Activated naive CD8-positive, alpha-beta T cell treated with anti-CD3 and anti-CD28 coated beads, Interleukin-2, amount 10 ng/mL, durations not matched to agents 7 days and 5 days (primary cell): ENCODE data around the gene NAGPA. TPM values are rescaled to one million over a fixed set of nuclear protein-coding genes. Genes with fewer than 3 reads are reported as not detected.

Source experiments
- ATAC-seq: fragments of 150-1000 bp; cut with Tn5 transposase; one replicate; pipeline ENCODE4 v1.10.0; 2021; ENCODE audit warnings: low read depth, moderate library complexity
- POLR2A ChIA-PET: fragments of 350-600 bp; sonication (Branson Sonifier 250); formaldehyde crosslinking; loops from one replicate; lab custom pipeline; 2021; ENCODE audit warnings: antibody characterized with exemption; lab: Charles Lee
- DNase-seq: peaks from one replicate; pipeline ENCODE4 v3.0.0; 2021
- H3K27ac Mint-ChIP-seq: one replicate; pipeline ENCODE4 v1.8.0; 2022; ENCODE audit warnings: mild to moderate bottlenecking, mixed read lengths
- H3K27me3 Mint-ChIP-seq: one replicate; pipeline ENCODE4 v1.8.0; 2022; ENCODE audit warnings: mild to moderate bottlenecking, moderate library complexity, mixed read lengths
- H3K36me3 Mint-ChIP-seq: one replicate; pipeline ENCODE4 v1.8.0; 2021; ENCODE audit warnings: mild to moderate bottlenecking, mixed read lengths
- H3K4me1 Mint-ChIP-seq: one replicate; pipeline ENCODE4 v1.8.0; 2021; ENCODE audit warnings: mixed read lengths
- H3K4me3 Mint-ChIP-seq: one replicate; pipeline ENCODE4 v1.8.0; 2022; ENCODE audit warnings: mild to moderate bottlenecking, moderate library complexity, mixed read lengths
- H3K9me3 Mint-ChIP-seq: one replicate; pipeline ENCODE4 v1.8.0; 2021; ENCODE audit warnings: mixed read lengths
- total RNA-seq, 2 experiments: library from RNA; stranded (reverse); gene quantifications; one replicate each; pipeline ENCODE4 v1.2.3, GENCODE V29; 2021

The NAGPA gene
- total RNA-seq, 2 experiments from 2014 or later, result 18.2 to 19.9 TPM

DNA sequence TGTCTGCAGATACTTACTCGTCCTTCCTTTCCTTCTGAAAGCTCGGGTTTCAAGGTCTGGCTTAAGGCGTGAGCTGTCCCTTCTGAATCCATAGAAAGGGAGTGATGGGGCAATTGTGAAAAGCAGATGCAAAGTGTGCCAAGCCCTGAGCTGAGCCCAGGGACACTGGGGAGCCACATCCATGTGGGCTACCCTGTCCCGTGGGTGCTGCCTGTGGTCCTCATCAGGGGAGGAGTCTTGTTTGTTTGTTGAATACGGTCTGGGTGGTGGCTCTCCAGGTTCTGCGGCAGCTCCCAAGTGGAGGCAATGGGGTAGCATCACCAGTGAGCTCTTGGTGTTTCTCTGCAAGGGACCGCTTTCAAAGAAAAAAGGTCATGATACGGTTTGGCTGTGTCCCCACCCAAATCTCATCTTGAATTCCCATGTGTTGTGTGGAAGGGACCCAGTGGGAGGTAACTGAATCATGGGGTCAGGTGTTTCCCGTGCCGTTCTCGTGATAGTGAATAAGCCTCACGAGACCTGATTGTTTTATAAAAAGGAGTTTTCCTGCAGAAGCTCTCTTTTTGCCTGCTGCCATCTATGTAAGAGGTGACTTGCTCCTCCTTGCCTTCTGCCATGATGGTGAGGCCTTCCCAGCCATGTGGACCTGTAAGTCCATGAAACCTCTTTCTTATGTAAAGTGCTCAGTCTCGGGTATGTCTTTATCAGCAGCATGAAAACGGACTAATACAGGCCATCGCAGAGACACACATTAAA is 36.9 kb upstream of the NAGPA start:
- peaks cover 2% of the 10 kb centered on the region for H3K27me3 Mint-ChIP-seq
- POLR2A ChIA-PET, result interaction anchor here (0.6 to 1.7 kb wide), 2 partner anchors 37 to 497 kb away, joined by 3 to 5 read pairs; partner anchors contain the start of gene NAGPA
- ATAC-seq (no peak), DNase-seq (no peak)
- no peak overlapping the region for H3K4me3 Mint-ChIP-seq
- peaks cover 6% of the 10 kb centered on the region for H3K36me3 Mint-ChIP-seq
- peaks cover 11% of the 10 kb centered on the region for H3K4me1 Mint-ChIP-seq
- peak overlapping the region; percentile 92 for H3K27ac Mint-ChIP-seq
- H3K9me3 Mint-ChIP-seq, result no peaks in the 10 kb centered on the region

DNA sequence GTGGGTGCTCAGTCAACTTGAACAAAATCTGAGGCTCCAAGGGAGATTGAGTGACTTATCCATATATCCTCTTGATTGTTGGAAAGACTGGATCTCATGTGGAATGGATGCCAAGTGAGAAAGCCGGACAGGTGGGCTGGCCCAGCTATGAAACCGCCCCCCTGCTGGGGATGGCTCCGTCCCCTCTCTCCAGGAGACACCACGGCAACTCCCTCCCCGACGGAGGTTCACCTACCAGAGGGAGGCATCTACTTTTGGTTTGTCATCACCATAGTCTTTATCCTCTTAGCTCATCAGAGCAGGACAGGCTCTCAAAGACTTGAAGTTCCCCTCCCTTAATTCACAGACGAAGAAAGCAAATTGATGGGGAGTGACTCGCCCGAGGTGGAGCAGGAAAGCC is 36.1 kb upstream of the NAGPA start:
- Mint-ChIP-seq H3K27ac (no peak overlapping the region), H3K27me3 (peaks cover 2% of the 10 kb centered on the region), H3K9me3 (no peaks in the 10 kb centered on the region), H3K36me3 (peaks cover 4% of the 10 kb centered on the region), H3K4me1 (peaks cover 11% of the 10 kb centered on the region), H3K4me3 (no peak overlapping the region)
- POLR2A ChIA-PET, result no interaction called here
- ATAC-seq (no peak), DNase-seq (no peak)

DNA sequence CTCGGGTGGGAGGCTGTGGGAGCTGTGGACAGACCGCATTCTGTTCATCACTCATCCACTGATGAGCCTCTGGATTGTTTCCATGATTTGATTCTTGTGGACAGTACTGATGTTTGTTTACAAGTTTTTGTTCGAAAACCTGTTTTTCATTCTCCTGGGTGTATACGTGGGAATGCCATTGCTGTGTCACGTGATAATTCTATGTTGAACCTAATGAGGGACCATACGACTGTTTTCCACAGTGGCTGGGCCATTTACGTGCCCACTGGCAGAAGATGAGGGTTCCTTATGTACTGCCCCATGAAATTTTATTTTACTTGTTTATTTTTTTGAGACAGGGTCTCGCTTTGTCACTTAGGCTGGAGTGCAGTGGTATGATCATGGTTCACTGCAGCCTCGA is 35.3 kb upstream of the NAGPA start:
- no peak overlapping the region for H3K27ac Mint-ChIP-seq
- no peaks in the 10 kb centered on the region for H3K36me3 Mint-ChIP-seq
- peaks cover 2% of the 10 kb centered on the region for H3K27me3 Mint-ChIP-seq
- H3K4me3 Mint-ChIP-seq, result no peak overlapping the region
- ATAC-seq (no peak), DNase-seq (no peak)
- POLR2A ChIA-PET, result no interaction called here
- H3K9me3 Mint-ChIP-seq, result no peaks in the 10 kb centered on the region
- H3K4me1 Mint-ChIP-seq, result peaks cover 11% of the 10 kb centered on the region

DNA sequence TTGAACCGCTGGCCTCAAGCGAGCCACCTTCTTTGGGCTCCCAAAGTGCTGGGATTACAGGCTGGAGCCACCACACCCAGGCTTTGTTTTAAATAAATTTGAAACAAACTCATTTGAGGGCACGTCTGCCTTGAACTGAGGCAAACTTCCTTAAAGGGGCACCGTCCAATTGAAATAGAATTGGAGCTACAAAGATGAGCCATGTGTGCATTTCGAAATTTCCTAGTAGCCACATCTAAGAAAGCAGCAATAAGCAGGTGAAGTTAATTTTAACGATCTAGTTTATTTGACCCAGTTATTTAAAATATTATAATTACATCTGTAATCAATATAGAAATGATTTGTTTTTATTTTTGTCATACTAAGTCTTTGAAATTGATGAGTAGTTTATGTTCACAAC is 32.8 kb upstream of the NAGPA start:
- Mint-ChIP-seq H3K27ac (no peak overlapping the region), H3K4me3 (no peak overlapping the region), H3K27me3 (peaks cover 2% of the 10 kb centered on the region), H3K36me3 (no peaks in the 10 kb centered on the region), H3K9me3 (no peaks in the 10 kb centered on the region), H3K4me1 (peaks cover 8% of the 10 kb centered on the region)
- DNase-seq, result no peak
- no peak for ATAC-seq
- POLR2A ChIA-PET, result no interaction called here

DNA sequence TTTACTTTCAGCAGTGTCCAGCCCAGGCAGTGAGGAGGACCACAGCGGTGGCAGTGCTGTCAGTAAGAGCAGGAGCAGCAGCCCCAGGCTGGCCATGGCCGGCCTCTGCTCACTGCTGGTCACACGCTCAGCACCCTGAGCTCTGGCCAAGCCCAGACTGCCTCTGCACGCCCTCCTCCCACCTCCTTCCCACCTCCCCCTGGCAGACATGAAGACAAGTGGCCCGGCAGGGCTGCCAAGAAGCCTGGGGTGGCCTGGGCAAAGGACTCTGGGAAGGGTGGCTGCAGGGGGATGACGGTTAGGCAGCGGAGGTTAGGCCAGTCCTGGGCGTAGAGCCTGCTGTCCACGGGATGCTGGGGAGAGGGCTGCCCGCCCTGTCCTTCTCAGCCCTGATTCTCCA is 32.1 kb upstream of the NAGPA start, which contains the start of gene C16orf89:
C16orf89 (minus strand) TSS at position 144 of the 400 bp plus-strand sequence; CDS start at position 96, 48 bp downstream.
- Mint-ChIP-seq H3K36me3 (no peaks in the 10 kb centered on the region), H3K4me1 (peaks cover 6% of the 10 kb centered on the region), H3K27ac (no peak within 1 kb of the TSS), H3K27me3 (peaks cover 2% of the 10 kb centered on the region), H3K9me3 (no peaks in the 10 kb centered on the region), H3K4me3 (no peak within 1 kb of the TSS)
- ATAC-seq (no peak), DNase-seq (no peak)
- POLR2A ChIA-PET, result no interaction called here

DNA sequence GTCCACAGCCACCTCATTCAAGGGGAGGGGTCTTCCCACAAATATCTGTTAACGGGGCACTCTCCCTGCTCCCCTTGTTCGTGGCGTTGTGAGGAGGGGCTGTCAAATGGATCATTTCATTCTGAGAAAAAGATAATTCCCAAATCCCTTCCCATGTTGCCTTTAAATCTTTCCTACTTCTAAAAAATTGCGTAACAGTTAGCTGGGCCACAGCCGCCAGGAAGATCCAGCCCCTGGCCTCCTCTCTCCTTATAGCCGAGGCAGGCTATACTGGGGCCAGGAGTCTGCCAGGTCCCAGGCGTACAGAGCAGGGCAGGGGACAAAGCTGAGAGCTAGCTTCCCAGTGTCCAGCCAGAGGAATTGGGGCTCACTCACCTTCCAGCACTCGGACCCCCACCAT is 31.6 kb upstream of the NAGPA start:
- Mint-ChIP-seq H3K36me3 (no peaks in the 10 kb centered on the region), H3K27me3 (peaks cover 2% of the 10 kb centered on the region), H3K4me3 (no peak overlapping the region), H3K27ac (no peak overlapping the region), H3K4me1 (peaks cover 6% of the 10 kb centered on the region), H3K9me3 (no peaks in the 10 kb centered on the region)
- POLR2A ChIA-PET, result no interaction called here
- no peak for ATAC-seq
- no peak for DNase-seq

DNA sequence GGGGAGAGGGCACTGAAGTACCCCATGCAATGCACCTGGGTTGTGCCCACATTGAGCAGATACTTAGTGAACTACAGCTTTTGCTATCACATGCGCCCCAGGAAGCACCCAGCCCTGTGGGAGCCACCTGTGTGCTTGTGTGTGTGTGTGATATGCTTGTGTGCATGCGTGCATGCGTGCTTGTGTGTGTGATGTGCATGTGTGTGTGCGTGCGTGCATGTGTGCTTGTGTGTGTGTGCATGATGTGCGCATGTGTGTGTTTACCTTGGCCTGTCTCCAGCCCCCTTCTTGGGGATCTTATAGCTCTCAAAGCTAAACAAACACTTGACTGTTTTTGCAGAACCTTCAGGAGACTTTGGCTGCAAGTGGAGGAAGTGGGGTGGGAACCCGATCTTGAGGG is 31.2 kb upstream of the NAGPA start:
- Mint-ChIP-seq H3K36me3 (no peaks in the 10 kb centered on the region), H3K4me1 (peaks cover 6% of the 10 kb centered on the region), H3K9me3 (no peaks in the 10 kb centered on the region), H3K27me3 (peaks cover 2% of the 10 kb centered on the region), H3K4me3 (no peak overlapping the region), H3K27ac (no peak overlapping the region)
- POLR2A ChIA-PET, result no interaction called here
- ATAC-seq (no peak), DNase-seq (no peak)

DNA sequence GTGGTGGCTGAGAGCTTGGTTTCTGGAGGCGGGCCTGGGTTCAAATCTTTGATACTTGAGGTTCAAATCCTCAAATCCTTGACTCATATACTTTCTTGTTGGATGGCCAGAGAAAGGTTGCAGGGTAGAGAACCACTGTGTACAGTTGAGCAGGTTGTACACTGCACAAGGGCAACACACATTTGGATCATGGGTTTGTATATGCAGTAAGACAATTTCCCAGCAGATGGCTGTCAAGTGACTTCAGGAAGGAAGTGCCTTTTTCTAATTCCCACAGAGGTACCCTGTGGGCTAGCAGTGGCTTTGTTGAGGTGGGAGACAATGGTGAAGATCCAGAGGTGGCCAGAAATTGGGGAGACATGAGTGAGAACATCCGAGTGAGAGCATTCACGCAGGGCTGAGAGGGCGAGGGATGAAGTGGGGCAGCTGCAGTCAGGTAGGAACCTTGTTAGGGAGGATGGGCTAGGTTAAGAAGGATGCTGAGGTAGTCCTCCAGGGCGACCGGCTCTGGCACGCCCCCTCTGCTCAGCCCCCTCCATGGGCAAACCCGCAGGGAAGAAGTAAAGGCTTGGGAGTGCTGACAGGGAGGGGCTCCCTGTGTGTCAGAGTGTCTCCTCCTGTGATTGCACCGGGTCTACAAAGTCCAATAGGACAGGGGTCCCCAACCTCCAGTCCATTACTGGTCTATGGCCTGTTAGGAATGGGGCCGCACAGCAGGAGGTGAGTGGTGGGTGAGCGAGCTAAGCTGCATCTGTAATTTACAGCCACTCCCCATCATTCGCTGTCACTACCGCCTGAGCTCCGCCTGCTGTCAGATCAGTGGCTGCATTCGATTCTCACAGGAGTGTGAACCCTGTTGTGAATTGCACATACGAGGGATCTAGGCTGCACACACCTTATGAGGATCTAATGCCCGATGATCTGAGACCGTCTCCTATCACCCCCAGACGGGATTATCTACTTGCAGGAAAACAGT is 29.3 kb upstream of the NAGPA start:
- POLR2A ChIA-PET, result no interaction called here
- no peak overlapping the region for H3K27ac Mint-ChIP-seq
- no peak for ATAC-seq
- H3K4me1 Mint-ChIP-seq, result peaks cover 7% of the 10 kb centered on the region
- DNase-seq, result no peak
- H3K4me3 Mint-ChIP-seq, result no peak overlapping the region
- peaks cover 3% of the 10 kb centered on the region for H3K27me3 Mint-ChIP-seq
- H3K36me3 Mint-ChIP-seq, result no peaks in the 10 kb centered on the region
- H3K9me3 Mint-ChIP-seq, result no peaks in the 10 kb centered on the region

DNA sequence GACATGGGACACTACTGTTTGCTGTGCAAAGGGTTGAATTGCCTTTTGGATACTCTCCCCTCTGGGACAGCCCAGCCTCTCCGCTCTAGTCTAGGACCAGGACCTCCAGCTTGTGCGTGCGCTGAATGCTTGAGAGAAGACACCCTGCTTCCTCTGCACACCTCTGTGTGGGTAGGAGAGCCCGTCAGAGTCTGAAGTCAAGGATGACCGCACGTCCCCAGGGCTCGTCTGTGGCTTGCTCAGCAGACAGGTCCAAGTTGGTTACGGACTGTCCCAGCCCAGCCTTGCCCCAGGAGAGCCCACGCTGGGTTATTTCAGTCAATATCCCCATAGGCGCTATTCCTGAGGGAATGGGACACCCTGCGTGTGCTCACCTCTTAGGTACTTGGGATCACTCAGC is 28.3 kb upstream of the NAGPA start:
- Mint-ChIP-seq H3K27ac (no peak overlapping the region), H3K27me3 (peaks cover 2% of the 10 kb centered on the region), H3K36me3 (no peaks in the 10 kb centered on the region), H3K4me1 (peaks cover 7% of the 10 kb centered on the region), H3K9me3 (no peaks in the 10 kb centered on the region), H3K4me3 (no peak overlapping the region)
- ATAC-seq, result no peak
- POLR2A ChIA-PET, result interaction anchor here (0.8 kb wide), 1 partner anchor 28 kb away, joined by 5 read pairs; no protein-coding TSS in a partner anchor
- DNase-seq, result no peak

DNA sequence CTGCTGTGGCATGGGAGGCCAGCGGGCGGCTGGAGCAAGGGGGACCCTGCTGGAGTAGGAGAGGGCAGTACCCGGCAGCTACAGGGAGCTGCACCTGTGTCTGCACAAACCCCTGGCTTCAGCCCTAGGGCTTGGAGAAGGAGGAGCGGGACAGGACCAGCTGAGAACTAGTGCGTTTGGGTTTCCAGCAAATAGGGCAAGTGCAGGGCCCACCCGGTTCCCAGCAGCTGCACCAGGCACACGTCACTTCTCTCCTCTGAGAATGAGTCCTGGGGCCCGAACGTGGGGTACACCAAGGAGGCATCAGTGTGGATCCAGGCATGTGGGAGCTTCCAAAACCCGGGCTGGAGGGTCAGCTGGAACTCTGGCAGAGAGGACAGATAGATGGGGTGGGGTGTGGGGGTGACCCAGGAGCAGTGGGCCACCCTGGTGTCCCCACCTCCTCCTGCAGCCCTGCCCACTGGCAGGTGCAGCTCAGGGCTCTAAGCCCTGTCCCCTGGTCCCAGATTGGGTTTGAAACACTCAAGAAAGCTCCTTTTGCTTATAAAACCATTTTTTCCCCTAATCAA is 26.4 kb upstream of the NAGPA start:
- Mint-ChIP-seq H3K4me1 (peaks cover 7% of the 10 kb centered on the region), H3K27ac (no peak overlapping the region), H3K27me3 (peaks cover 2% of the 10 kb centered on the region), H3K36me3 (no peaks in the 10 kb centered on the region), H3K4me3 (no peak overlapping the region), H3K9me3 (no peaks in the 10 kb centered on the region)
- no peak for ATAC-seq
- no peak for DNase-seq
- POLR2A ChIA-PET, result no interaction called here

DNA sequence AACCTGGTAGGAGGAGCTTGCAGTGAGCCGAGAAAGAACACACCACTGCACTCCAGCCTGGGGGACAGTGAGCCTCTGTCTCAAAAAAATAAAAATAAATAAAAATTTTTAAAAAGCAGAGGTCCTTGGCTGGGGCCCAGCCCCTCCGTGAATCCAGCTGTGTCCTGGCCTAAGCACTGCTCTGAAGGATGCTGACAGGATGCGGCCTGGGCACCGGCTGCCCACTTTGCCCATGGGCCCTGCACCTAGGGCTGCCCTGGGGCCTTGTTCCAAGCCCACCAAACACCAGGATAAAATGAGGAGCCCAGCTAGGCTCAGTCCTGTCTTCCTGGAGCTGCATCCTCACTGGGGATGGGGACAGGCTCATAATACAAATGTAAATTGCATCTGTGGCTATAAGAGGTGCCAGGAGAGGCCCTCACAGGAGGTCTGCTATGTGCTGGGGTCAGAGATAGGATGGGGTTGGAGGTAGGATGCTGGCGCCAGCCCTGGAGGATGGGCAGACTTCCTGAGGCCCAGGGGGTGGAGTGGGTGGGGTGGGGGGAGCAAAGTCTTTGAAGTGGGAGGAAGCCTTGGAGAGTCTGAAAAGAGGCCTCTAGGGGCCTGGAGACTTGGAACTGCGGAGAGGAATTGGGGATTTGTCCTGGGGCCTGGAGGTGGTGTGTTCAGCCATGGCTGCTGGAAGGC is 25.8 kb upstream of the NAGPA start:
- Mint-ChIP-seq H3K27ac (no peak overlapping the region), H3K36me3 (no peaks in the 10 kb centered on the region), H3K4me1 (peaks cover 7% of the 10 kb centered on the region), H3K4me3 (no peak overlapping the region), H3K9me3 (no peaks in the 10 kb centered on the region), H3K27me3 (peaks cover 2% of the 10 kb centered on the region)
- POLR2A ChIA-PET, result no interaction called here
- DNase-seq, result no peak
- no peak for ATAC-seq

DNA sequence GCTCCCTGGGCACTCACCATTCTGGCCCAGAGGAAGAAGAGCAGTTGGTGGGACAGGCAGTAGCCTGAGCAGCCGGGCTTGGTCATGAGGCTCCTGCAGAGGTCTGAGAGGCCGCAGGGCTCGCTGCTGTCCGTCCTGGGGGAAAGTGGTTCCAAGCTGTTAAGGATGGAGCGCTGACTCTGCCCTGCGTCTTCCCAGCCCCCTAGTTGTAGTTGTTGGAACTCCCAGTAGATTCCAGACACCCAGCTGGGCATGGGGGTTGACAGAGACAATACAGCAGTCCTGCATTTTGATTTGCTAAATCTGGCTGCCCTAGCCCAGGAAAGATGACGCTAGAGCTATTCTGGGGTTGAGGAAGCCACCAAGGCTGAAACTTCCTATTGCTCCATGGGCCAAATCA is 24.7 kb upstream of the NAGPA start:
- no peaks in the 10 kb centered on the region for H3K36me3 Mint-ChIP-seq
- DNase-seq, result no peak
- no peak overlapping the region for H3K27ac Mint-ChIP-seq
- peaks cover 2% of the 10 kb centered on the region for H3K27me3 Mint-ChIP-seq
- peaks cover 7% of the 10 kb centered on the region for H3K4me1 Mint-ChIP-seq
- ATAC-seq, result no peak
- H3K9me3 Mint-ChIP-seq, result no peaks in the 10 kb centered on the region
- POLR2A ChIA-PET, result no interaction called here
- no peak overlapping the region for H3K4me3 Mint-ChIP-seq

DNA sequence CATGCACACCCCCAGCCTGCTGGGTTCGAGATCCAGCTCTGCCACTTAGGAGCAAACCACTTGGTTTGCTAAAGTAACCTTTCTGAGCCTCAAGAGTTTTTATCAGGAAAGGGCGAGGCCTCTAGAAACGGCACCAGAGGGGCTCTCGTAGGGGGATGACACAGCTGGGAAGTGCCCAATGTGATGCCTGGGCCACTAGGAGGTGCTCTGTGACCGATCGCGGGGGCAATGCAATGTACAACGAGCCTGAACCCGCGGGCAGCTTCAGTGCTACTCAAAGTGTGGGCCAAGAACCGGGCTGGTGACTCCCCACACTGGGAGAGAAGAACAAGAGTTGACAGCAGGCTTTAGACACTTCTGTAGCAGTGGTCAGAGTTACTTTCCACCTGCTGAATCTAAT is 22.6 kb upstream of the NAGPA start:
- POLR2A ChIA-PET, result no interaction called here
- H3K4me1 Mint-ChIP-seq, result peaks cover 1% of the 10 kb centered on the region
- H3K27ac Mint-ChIP-seq, result no peak overlapping the region
- DNase-seq, result peak; percentile 51
- H3K4me3 Mint-ChIP-seq, result no peak overlapping the region
- peaks cover 7% of the 10 kb centered on the region for H3K27me3 Mint-ChIP-seq
- H3K9me3 Mint-ChIP-seq, result no peaks in the 10 kb centered on the region
- ATAC-seq, result peak; percentile 84
- H3K36me3 Mint-ChIP-seq, result no peaks in the 10 kb centered on the region
